HepG2 (cell line): ENCODE results near the gene ACSF3. TPM values are rescaled to one million over a fixed set of nuclear protein-coding genes. Genes with fewer than 3 reads are reported as not detected.

Experiments
- CAMTA2 ChIP-seq: sonication (generic); formaldehyde crosslinking; IDR thresholded peaks from 2 replicates; pipeline ENCODE4 v1.4.0; 2020; ENCODE audit warnings: mild to moderate bottlenecking, missing genetic modification reagents, borderline replicate concordance
- CENPT ChIP-seq: sonication (generic); formaldehyde crosslinking; IDR thresholded peaks from 2 replicates; pipeline ENCODE4 v1.8.0; 2022; ENCODE audit warnings: low read depth, mild to moderate bottlenecking, moderate library complexity, missing genetic modification reagents
- HNRNPH1 ChIP-seq: fragments of 200-400 bp; formaldehyde crosslinking; optimal IDR thresholded peaks from 2 replicates; pipeline ENCODE3; 2017; ENCODE audit warnings: mild to moderate bottlenecking, low read depth, low read length
- HNRNPK ChIP-seq: fragments of 200-400 bp; formaldehyde crosslinking; IDR thresholded peaks from 2 replicates; pipeline ENCODE4 v1.6.1; 2018; ENCODE audit warnings: low read length, low read depth, moderate library complexity, mild to moderate bottlenecking; ENCODE audit not compliant: poor library complexity, severe bottlenecking
- KDM4B ChIP-seq: sonication (generic); formaldehyde crosslinking; IDR thresholded peaks from 2 replicates; pipeline ENCODE4 v1.4.0; 2020; ENCODE audit warnings: missing genetic modification reagents
- MAX ChIP-seq: IDR thresholded peaks from 2 replicates; pipeline ENCODE4 v1.6.1; 2012; ENCODE audit warnings: inconsistent platforms
- MYC ChIP-seq: sonication (generic); formaldehyde crosslinking; IDR thresholded peaks from 2 replicates; pipeline ENCODE4 v1.9.0; 2021; ENCODE audit warnings: missing genetic modification reagents, borderline replicate concordance
- RFX3 ChIP-seq: IDR thresholded peaks from 2 replicates; pipeline ENCODE4 v1.6.1; 2016; ENCODE audit warnings: missing biosample characterization, missing genetic modification reagents
- RFXAP ChIP-seq: sonication (generic); formaldehyde crosslinking; IDR thresholded peaks from 2 replicates; pipeline ENCODE4 v1.4.0; 2020; ENCODE audit warnings: missing genetic modification reagents, borderline replicate concordance
- SATB2 ChIP-seq: sonication (generic); formaldehyde crosslinking; IDR thresholded peaks from 2 replicates; pipeline ENCODE4 v1.5.0; 2020; ENCODE audit warnings: missing genetic modification reagents
- ZFP91 ChIP-seq: sonication (generic); formaldehyde crosslinking; IDR thresholded peaks from 2 replicates; pipeline ENCODE4 v1.9.0; 2022; ENCODE audit warnings: missing genetic modification reagents, mild to moderate bottlenecking, borderline replicate concordance
- ZFY ChIP-seq: sonication (generic); formaldehyde crosslinking; IDR thresholded peaks from 2 replicates; pipeline ENCODE4 v1.4.0; 2020; ENCODE audit warnings: missing genetic modification reagents
- ZNF224 ChIP-seq: sonication (generic); formaldehyde crosslinking; IDR thresholded peaks from 2 replicates; pipeline ENCODE4 v1.5.0; 2020; ENCODE audit warnings: mild to moderate bottlenecking, missing genetic modification reagents
- ZNF383 ChIP-seq: sonication (generic); formaldehyde crosslinking; IDR thresholded peaks from 2 replicates; pipeline ENCODE4 v1.4.0; 2020; ENCODE audit warnings: missing genetic modification reagents, mild to moderate bottlenecking, borderline replicate concordance
- ZNF615 ChIP-seq: sonication (generic); formaldehyde crosslinking; IDR thresholded peaks from 2 replicates; pipeline ENCODE4 v1.5.0; 2020; ENCODE audit warnings: mild to moderate bottlenecking, missing genetic modification reagents, borderline replicate concordance
- ZNF674 ChIP-seq: sonication (generic); formaldehyde crosslinking; IDR thresholded peaks from 2 replicates; pipeline ENCODE4 v1.5.0; 2020; ENCODE audit warnings: low read depth, mild to moderate bottlenecking, missing genetic modification reagents
- ZNF776 ChIP-seq: sonication (generic); formaldehyde crosslinking; IDR thresholded peaks from 2 replicates; pipeline ENCODE4 v1.4.0; 2020; ENCODE audit warnings: mild to moderate bottlenecking, missing genetic modification reagents
- ZNF777 ChIP-seq: sonication (generic); formaldehyde crosslinking; IDR thresholded peaks from 2 replicates; pipeline ENCODE4 v1.4.0; 2020; ENCODE audit warnings: missing genetic modification reagents
- ZSCAN29 ChIP-seq: sonication (generic); formaldehyde crosslinking; conservative IDR thresholded peaks from 2 replicates; pipeline ENCODE4 v1.4.0; 2020; ENCODE audit warnings: mild to moderate bottlenecking, missing genetic modification reagents
- polyA plus RNA-seq, 8 experiments: library from polyadenylated mRNA; depleted of rRNA in 3 of 8; stranded (reverse) in 7 of 8; unstranded in 1 of 8; fragments of >200 nt; fragmentation: Illumina TruSeq in 4 of 8; extraction: Trizol in 4 of 8; gene quantifications; 2 replicates each; pipeline versions ENCODE4 v1.2.1 to v1.2.3, GENCODE V29; 2011 to 2016; ENCODE audit warnings: low read depth in 4 of 8, missing spikeins in 1 of 8, mixed read lengths in 1 of 8; ENCODE audit not compliant: insufficient read depth in 1 of 8
- total RNA-seq, 5 experiments: library from RNA; depleted of rRNA; stranded (reverse); fragments of >200 nt; fragmentation: Illumina TruSeq; extraction: Trizol; gene quantifications; 2 replicates each; pipeline ENCODE4 v1.2.3, GENCODE V29; 2016; ENCODE audit warnings: low read depth in 1 of 5
- TF ChIP-seq, protein P1 (sequence below): sonication (generic); formaldehyde crosslinking; IDR thresholded peaks from 2 replicates; pipeline ENCODE4 v1.4.0; 2020; ENCODE audit warnings: mild to moderate bottlenecking, missing genetic modification reagents
- TF ChIP-seq, protein P2 (sequence below): sonication (generic); formaldehyde crosslinking; IDR thresholded peaks from 2 replicates; pipeline ENCODE4 v1.5.1; 2020; ENCODE audit warnings: mild to moderate bottlenecking, missing genetic modification reagents, moderate library complexity

ACSF3 gene
- total and polyA plus RNA-seq, 2 of the 13 experiments (the other 11 are each of a cell fraction or from before 2014, with no cell fraction given), result 14.9 to 30.6 TPM

DNA sequence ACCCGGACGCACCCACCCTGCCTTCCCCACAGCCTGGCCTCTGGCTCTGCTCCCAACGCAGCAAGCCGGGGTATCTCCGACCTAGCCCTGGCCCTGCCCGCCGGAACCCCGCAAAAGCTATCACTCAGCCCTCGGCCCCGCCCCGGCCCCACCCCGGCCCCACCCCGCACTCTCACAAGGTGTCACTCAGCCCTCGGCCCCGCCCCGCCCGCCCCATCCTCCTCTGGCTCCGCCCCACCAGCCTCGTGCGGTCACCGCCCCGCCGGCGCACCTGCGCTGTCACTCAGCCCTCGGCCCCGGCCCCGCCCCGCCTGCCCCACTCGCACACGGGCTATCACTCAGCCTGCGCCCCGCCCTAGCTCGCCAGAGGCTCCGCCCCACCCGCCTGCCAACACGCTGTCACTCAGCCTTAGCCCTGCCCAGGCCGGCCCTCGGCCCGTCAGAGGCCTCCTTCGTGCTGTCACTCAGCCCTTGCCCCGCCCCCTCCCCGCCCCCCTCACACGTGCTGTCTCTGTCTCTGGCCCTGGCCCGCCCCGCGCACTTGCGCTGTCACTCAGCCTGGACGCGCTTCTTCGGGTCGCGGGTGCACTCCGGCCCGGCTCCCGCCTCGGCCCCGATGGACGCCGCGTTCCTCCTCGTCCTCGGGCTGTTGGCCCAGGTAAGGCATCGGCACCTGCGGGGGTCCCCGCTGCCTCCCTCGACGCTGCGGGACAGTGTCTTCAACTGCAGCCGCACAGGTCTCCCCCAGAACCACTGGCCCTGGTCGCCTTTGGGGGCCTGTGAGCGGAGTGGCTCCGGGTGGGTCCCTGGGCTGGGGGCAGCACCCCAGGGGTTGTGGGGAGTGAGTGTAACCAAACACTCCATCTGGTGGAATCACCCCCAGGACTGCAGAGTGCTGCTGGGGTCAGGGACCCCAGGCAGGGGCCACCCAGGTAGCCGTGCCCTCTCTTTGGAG is 77.8 kb downstream of the ACSF3 start, which contains the start of gene CDH15 (continued):
- TF ChIP-seq, protein P1, sequence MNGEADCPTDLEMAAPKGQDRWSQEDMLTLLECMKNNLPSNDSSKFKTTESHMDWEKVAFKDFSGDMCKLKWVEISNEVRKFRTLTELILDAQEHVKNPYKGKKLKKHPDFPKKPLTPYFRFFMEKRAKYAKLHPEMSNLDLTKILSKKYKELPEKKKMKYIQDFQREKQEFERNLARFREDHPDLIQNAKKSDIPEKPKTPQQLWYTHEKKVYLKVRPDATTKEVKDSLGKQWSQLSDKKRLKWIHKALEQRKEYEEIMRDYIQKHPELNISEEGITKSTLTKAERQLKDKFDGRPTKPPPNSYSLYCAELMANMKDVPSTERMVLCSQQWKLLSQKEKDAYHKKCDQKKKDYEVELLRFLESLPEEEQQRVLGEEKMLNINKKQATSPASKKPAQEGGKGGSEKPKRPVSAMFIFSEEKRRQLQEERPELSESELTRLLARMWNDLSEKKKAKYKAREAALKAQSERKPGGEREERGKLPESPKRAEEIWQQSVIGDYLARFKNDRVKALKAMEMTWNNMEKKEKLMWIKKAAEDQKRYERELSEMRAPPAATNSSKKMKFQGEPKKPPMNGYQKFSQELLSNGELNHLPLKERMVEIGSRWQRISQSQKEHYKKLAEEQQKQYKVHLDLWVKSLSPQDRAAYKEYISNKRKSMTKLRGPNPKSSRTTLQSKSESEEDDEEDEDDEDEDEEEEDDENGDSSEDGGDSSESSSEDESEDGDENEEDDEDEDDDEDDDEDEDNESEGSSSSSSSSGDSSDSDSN (CRISPR knock-in tag), result no peak
- peak; percentile 76 for TF ChIP-seq ZNF776 (CRISPR knock-in tag)
- 0 out of 2 replicates have a peak, but pooled peaks have one; percentile 25 for TF ChIP-seq CAMTA2 (CRISPR knock-in tag)
- no peak for TF ChIP-seq ZNF383 (CRISPR knock-in tag)
- no peak for TF ChIP-seq ZNF674
- no peak for TF ChIP-seq KDM4B (CRISPR knock-in tag)
- TF ChIP-seq ZNF224 (CRISPR knock-in tag), result no peak
- 0 out of 2 replicates have a peak, but pooled peaks have one; percentile 13 for TF ChIP-seq ZFY (CRISPR knock-in tag)
- no peak for TF ChIP-seq CENPT (CRISPR knock-in tag)
- peak; percentile 86 for TF ChIP-seq MAX
- TF ChIP-seq ZSCAN29, result 0 out of 2 replicates have a peak, but pooled peaks have one; percentile 41
- TF ChIP-seq ZFP91 (CRISPR knock-in tag), result 0 out of 2 replicates have a peak, but pooled peaks have one; percentile 4
- TF ChIP-seq RFXAP (CRISPR knock-in tag), result no peak
- TF ChIP-seq HNRNPK, result peak; percentile 75
- no peak for TF ChIP-seq SATB2 (CRISPR knock-in tag)
- no peak for TF ChIP-seq RFX3
- peak; percentile 74; the same call in 1 of the 2 replicates for TF ChIP-seq MYC (CRISPR knock-in tag)
- no peak for TF ChIP-seq ZNF777 (CRISPR knock-in tag)
- no peak for TF ChIP-seq ZNF615 (CRISPR knock-in tag)
- TF ChIP-seq HNRNPH1, result no peak
- TF ChIP-seq, protein P2, sequence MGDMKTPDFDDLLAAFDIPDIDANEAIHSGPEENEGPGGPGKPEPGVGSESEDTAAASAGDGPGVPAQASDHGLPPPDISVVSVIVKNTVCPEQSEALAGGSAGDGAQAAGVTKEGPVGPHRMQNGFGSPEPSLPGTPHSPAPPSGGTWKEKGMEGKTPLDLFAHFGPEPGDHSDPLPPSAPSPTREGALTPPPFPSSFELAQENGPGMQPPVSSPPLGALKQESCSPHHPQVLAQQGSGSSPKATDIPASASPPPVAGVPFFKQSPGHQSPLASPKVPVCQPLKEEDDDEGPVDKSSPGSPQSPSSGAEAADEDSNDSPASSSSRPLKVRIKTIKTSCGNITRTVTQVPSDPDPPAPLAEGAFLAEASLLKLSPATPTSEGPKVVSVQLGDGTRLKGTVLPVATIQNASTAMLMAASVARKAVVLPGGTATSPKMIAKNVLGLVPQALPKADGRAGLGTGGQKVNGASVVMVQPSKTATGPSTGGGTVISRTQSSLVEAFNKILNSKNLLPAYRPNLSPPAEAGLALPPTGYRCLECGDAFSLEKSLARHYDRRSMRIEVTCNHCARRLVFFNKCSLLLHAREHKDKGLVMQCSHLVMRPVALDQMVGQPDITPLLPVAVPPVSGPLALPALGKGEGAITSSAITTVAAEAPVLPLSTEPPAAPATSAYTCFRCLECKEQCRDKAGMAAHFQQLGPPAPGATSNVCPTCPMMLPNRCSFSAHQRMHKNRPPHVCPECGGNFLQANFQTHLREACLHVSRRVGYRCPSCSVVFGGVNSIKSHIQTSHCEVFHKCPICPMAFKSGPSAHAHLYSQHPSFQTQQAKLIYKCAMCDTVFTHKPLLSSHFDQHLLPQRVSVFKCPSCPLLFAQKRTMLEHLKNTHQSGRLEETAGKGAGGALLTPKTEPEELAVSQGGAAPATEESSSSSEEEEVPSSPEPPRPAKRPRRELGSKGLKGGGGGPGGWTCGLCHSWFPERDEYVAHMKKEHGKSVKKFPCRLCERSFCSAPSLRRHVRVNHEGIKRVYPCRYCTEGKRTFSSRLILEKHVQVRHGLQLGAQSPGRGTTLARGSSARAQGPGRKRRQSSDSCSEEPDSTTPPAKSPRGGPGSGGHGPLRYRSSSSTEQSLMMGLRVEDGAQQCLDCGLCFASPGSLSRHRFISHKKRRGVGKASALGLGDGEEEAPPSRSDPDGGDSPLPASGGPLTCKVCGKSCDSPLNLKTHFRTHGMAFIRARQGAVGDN (CRISPR knock-in tag), result no peak; the same call in 1 of the 2 replicates
